Dermis blood vessel endothelial cell (primary cell): ENCODE data around the gene ASPA. TPM values are rescaled to one million over a fixed set of nuclear protein-coding genes. Genes with fewer than 3 reads are reported as not detected.
"Not testable (repeated sequence)": the region's sequence is repeated elsewhere in the genome, so short reads cannot be mapped to it uniquely, and the experiment has no call there.

Source experiments
- DNase-seq: peaks from one replicate; pipeline ENCODE4 v3.0.0; 2010
- total RNA-seq: library from RNA; depleted of rRNA; stranded (reverse); fragments of >200 nt; gene quantifications from 2 replicates; pipeline ENCODE4 v1.2.3, GENCODE V29; 2014

The ASPA gene
- not detected in 2 replicates for total RNA-seq

- no peak for DNase-seq
Observed at GRCh38 chr17:3475812-3476610, at the start of gene ASPA. ASPA (plus strand) TSS chr17:3475997; CDS start chr17:3476160, 163 bp downstream.

GRCh38 chr17:3433215-3433614 is 42.6 kb upstream of the ASPA start:
- DNase-seq: not testable (repeated sequence)

- no peak for DNase-seq
Observed at GRCh38 chr17:3433741-3434140, 42.1 kb upstream of the ASPA start, which contains the start of gene OR1E2. OR1E2 (minus strand) TSS chr17:3433841; CDS start chr17:3433841, 0 bp downstream.

- DNase-seq: no peak
Observed at GRCh38 chr17:3438368-3438767, 37.4 kb upstream of the ASPA start.

- DNase-seq: no peak
Observed at GRCh38 chr17:3440451-3440850, 35.3 kb upstream of the ASPA start.

GRCh38 chr17:3447625-3448024 is 28.2 kb upstream of the ASPA start:
- DNase-seq: no peak

GRCh38 chr17:3448059-3448665 is 27.6 kb upstream of the ASPA start:
- no peak for DNase-seq

GRCh38 chr17:3466355-3466754 is 9.4 kb upstream of the ASPA start:
- not testable (repeated sequence) for DNase-seq

GRCh38 chr17:3469529-3469928 is 6.3 kb upstream of the ASPA start:
- DNase-seq: no peak

- DNase-seq: no peak
Observed at GRCh38 chr17:3471599-3471998, 4.2 kb upstream of the ASPA start, which contains the start of gene SPATA22. SPATA22 (minus strand) TSS chr17:3471819; CDS start chr17:3469325, 2,494 bp downstream.

GRCh38 chr17:3472137-3472536 is 3.7 kb upstream of the ASPA start:
- DNase-seq: no peak

GRCh38 chr17:3474212-3474611 is 1.6 kb upstream of the ASPA start:
- no peak for DNase-seq

GRCh38 chr17:3475251-3475685 is 529 bp upstream of the ASPA start:
- no peak for DNase-seq

- no peak for DNase-seq
Observed at GRCh38 chr17:3479988-3480387, 4.2 kb downstream of the ASPA start.

GRCh38 chr17:3482852-3483251 is 7.1 kb downstream of the ASPA start:
- DNase-seq: no peak

GRCh38 chr17:3485481-3486068 is 9.8 kb downstream of the ASPA start:
- no peak for DNase-seq

GRCh38 chr17:3497101-3497500 is 21.3 kb downstream of the ASPA start:
- DNase-seq: no peak

GRCh38 chr17:3501344-3501743 is 25.5 kb downstream of the ASPA start:
- no peak for DNase-seq

GRCh38 chr17:3502466-3502865 is 26.7 kb downstream of the ASPA start:
- DNase-seq: no peak

GRCh38 chr17:3503285-3503684 is 27.5 kb downstream of the ASPA start:
- no peak for DNase-seq

- DNase-seq: no peak
Observed at GRCh38 chr17:3505008-3505407, 29.2 kb downstream of the ASPA start.

GRCh38 chr17:3506054-3506453 is 30.3 kb downstream of the ASPA start:
- DNase-seq: no peak

GRCh38 chr17:3507071-3507470 is 31.3 kb downstream of the ASPA start:
- no peak for DNase-seq

- no peak for DNase-seq
Observed at GRCh38 chr17:3507869-3508268, 32.1 kb downstream of the ASPA start.
